IPS-11a (cell line): ENCODE data around the gene MACIR.
"Not testable (repeated sequence)": the region's sequence is repeated elsewhere in the genome, so short reads cannot be mapped to it uniquely, and the experiment has no call there.

Experiments
- H3K4me3 ChIP-seq: one replicate; pipeline ENCODE4 v1.5.1; 2013; ENCODE audit warnings: low read depth, low read length, control low read depth

MACIR gene

GRCh38 chr5:103258368-103258956 lies at the start of gene MACIR:
MACIR (plus strand) TSS chr5:103258763; CDS start chr5:103275920, 17,157 bp downstream.
- H3K4me3 ChIP-seq, result peak within 1 kb of the TSS; percentile 84

GRCh38 chr5:103209065-103209464 lies 49.5 kb upstream of the MACIR start:
- H3K4me3 ChIP-seq, result no peak overlapping the region

GRCh38 chr5:103210952-103211351 lies 47.6 kb upstream of the MACIR start:
- H3K4me3 ChIP-seq, result no peak overlapping the region

GRCh38 chr5:103211576-103212561 lies 46.7 kb upstream of the MACIR start:
- H3K4me3 ChIP-seq, result no peak overlapping the region

- no peak overlapping the region for H3K4me3 ChIP-seq
Observed at GRCh38 chr5:103216137-103216536, 42.4 kb upstream of the MACIR start.

- H3K4me3 ChIP-seq, result no peak overlapping the region
Observed at GRCh38 chr5:103216697-103217096, 41.9 kb upstream of the MACIR start.

- no peak overlapping the region for H3K4me3 ChIP-seq
Observed at GRCh38 chr5:103217101-103217500, 41.5 kb upstream of the MACIR start.

- H3K4me3 ChIP-seq, result no peak overlapping the region
Observed at GRCh38 chr5:103218164-103218563, 40.4 kb upstream of the MACIR start.

GRCh38 chr5:103219074-103219473 lies 39.5 kb upstream of the MACIR start:
- not testable (repeated sequence) for H3K4me3 ChIP-seq

GRCh38 chr5:103223031-103223955 lies 35.3 kb upstream of the MACIR start:
- no peak overlapping the region for H3K4me3 ChIP-seq

- no peak overlapping the region for H3K4me3 ChIP-seq
Observed at GRCh38 chr5:103224118-103224893, 34.3 kb upstream of the MACIR start.

GRCh38 chr5:103224894-103225246 lies 33.7 kb upstream of the MACIR start:
- no peak overlapping the region for H3K4me3 ChIP-seq

GRCh38 chr5:103228061-103228460 lies 30.5 kb upstream of the MACIR start:
- no peak overlapping the region for H3K4me3 ChIP-seq

GRCh38 chr5:103228588-103228987 lies 30.0 kb upstream of the MACIR start:
- H3K4me3 ChIP-seq, result no peak overlapping the region

- H3K4me3 ChIP-seq, result no peak overlapping the region
Observed at GRCh38 chr5:103232393-103232999, 26.1 kb upstream of the MACIR start.

- H3K4me3 ChIP-seq, result no peak overlapping the region
Observed at GRCh38 chr5:103234239-103234975, 24.2 kb upstream of the MACIR start.

GRCh38 chr5:103235891-103236290 lies 22.7 kb upstream of the MACIR start:
- no peak overlapping the region for H3K4me3 ChIP-seq

- H3K4me3 ChIP-seq, result no peak overlapping the region
Observed at GRCh38 chr5:103237778-103238177, 20.8 kb upstream of the MACIR start.

GRCh38 chr5:103243665-103244064 lies 14.9 kb upstream of the MACIR start:
- no peak overlapping the region for H3K4me3 ChIP-seq
